A673 (cell line): ENCODE data around the gene POP4. TPM values are rescaled to one million over a fixed set of nuclear protein-coding genes. Genes with fewer than 3 reads are reported as not detected.

Experiments
- BruUV-seq: library from RNA; stranded (reverse); fragments of 400-500 nt; replicated peaks from 2 replicates; lab custom pipeline; 2021; lab: Mats Ljungman, UMichigan
- CTCF ChIA-PET: fragments of 300-600 bp; sonication (Branson Sonifier 250); formaldehyde crosslinking; loops from one replicate; lab custom pipeline; 2022; ENCODE audit warnings: antibody characterized with exemption; lab: Charles Lee
- POLR2A ChIA-PET: fragments of 300-600 bp; sonication (Branson Sonifier 250); formaldehyde crosslinking; loops from one replicate; lab custom pipeline; 2022; ENCODE audit warnings: antibody characterized with exemption; ENCODE audit not compliant: low non-redundant PET; lab: Charles Lee
- DNase-seq: peaks from one replicate; pipeline ENCODE4 v3.0.0-alpha.2; 2015; ENCODE audit warnings: low spot score
- H3K27ac ChIP-seq: fragments of 200-600 bp; sonication (generic); 2 replicates; pipeline ENCODE4 v1.5.1; 2016; ENCODE audit warnings: mixed run types, low read depth, mild to moderate bottlenecking, mixed read lengths, antibody characterized with exemption, low read length; ENCODE audit not compliant: poor library complexity, severe bottlenecking
- H3K27me3 ChIP-seq: fragments of 200-600 bp; sonication (generic); replicated peaks from 2 replicates; pipeline ENCODE4 v1.6.1; 2017; ENCODE audit warnings: mixed run types, low read depth, mild to moderate bottlenecking, mixed read lengths, antibody characterized with exemption, low read length; ENCODE audit not compliant: insufficient read depth, poor library complexity
- H3K36me3 ChIP-seq: fragments of 200-600 bp; sonication (generic); 2 replicates; pipeline ENCODE4 v1.6.1; 2016; ENCODE audit warnings: mixed run types, mild to moderate bottlenecking, mixed read lengths, antibody characterized with exemption, low read length; ENCODE audit not compliant: insufficient read depth, poor library complexity, severe bottlenecking
- H3K4me1 ChIP-seq: fragments of 200-600 bp; sonication (generic); 2 replicates; pipeline ENCODE4 v1.6.1; 2017; ENCODE audit warnings: mixed run types, mild to moderate bottlenecking, mixed read lengths, antibody characterized with exemption, low read length; ENCODE audit not compliant: insufficient read depth, poor library complexity, severe bottlenecking
- H3K4me3 ChIP-seq: fragments of 200-600 bp; sonication (generic); 2 replicates; pipeline ENCODE4 v1.5.1; 2016; ENCODE audit warnings: low read depth, mixed run types, mild to moderate bottlenecking, mixed read lengths, low read length; ENCODE audit not compliant: poor library complexity, severe bottlenecking
- H3K9me3 ChIP-seq: fragments of 200-600 bp; sonication (generic); 2 replicates; pipeline ENCODE4 v1.6.1; 2016; ENCODE audit warnings: mixed run types, low read depth, mild to moderate bottlenecking, mixed read lengths, antibody characterized with exemption, low read length; ENCODE audit not compliant: poor library complexity, severe bottlenecking
- EZH2 ChIP-seq: fragments of 200-600 bp; sonication (generic); IDR thresholded peaks from 2 replicates; pipeline ENCODE4 v1.6.1; 2017; ENCODE audit warnings: borderline replicate concordance, low read depth, mild to moderate bottlenecking, mixed read lengths, antibody characterized with exemption, low read length; ENCODE audit not compliant: poor library complexity, severe bottlenecking
- intact Hi-C: fragments of 100-400 bp; cut with micrococcal nuclease; formaldehyde crosslinking; loops from one replicate; pipeline ENCODE4 v1.10.0; 2022; ENCODE audit not compliant: unreplicated experiment
- total RNA-seq: library from RNA; stranded (reverse); gene quantifications from 2 replicates; pipeline ENCODE4 v1.2.3, GENCODE V29; 2021
- TF ChIP-seq, protein P1 (sequence below): fragments of 300-800, 200-600 bp; sonication (generic); conservative IDR thresholded peaks from 2 replicates; pipeline ENCODE4 v1.5.1; 2017; ENCODE audit warnings: low read depth, mild to moderate bottlenecking, antibody characterized with exemption, low read length, moderate library complexity, mixed read lengths

POP4 gene
- total RNA-seq, 1 experiment from 2014 or later: 70.6 TPM

- DNase-seq: no peak
- no peaks in the 10 kb centered on the region for H3K36me3 ChIP-seq
- no peaks in the 10 kb centered on the region for H3K4me1 ChIP-seq
- ChIA-PET POLR2A (no interaction called here), CTCF (no interaction called here)
- no peak overlapping the region for H3K4me3 ChIP-seq
- H3K27ac ChIP-seq: no peak overlapping the region
- no peak for TF ChIP-seq EZH2
- TF ChIP-seq, protein P1, sequence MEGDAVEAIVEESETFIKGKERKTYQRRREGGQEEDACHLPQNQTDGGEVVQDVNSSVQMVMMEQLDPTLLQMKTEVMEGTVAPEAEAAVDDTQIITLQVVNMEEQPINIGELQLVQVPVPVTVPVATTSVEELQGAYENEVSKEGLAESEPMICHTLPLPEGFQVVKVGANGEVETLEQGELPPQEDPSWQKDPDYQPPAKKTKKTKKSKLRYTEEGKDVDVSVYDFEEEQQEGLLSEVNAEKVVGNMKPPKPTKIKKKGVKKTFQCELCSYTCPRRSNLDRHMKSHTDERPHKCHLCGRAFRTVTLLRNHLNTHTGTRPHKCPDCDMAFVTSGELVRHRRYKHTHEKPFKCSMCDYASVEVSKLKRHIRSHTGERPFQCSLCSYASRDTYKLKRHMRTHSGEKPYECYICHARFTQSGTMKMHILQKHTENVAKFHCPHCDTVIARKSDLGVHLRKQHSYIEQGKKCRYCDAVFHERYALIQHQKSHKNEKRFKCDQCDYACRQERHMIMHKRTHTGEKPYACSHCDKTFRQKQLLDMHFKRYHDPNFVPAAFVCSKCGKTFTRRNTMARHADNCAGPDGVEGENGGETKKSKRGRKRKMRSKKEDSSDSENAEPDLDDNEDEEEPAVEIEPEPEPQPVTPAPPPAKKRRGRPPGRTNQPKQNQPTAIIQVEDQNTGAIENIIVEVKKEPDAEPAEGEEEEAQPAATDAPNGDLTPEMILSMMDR: no peak
- BruUV-seq: no TSS peak
- peaks cover 16% of the 10 kb centered on the region for H3K27me3 ChIP-seq
- H3K9me3 ChIP-seq: no peaks in the 10 kb centered on the region
- intact Hi-C loops: no loop called here
These were observed 40.9 kb upstream of the POP4 start for GRCh38 chr19:29565171-29565570.

- CTCF ChIA-PET: no interaction called here
- Histone ChIP-seq H3K4me3 (no peak overlapping the region), H3K27me3 (peaks cover 18% of the 10 kb centered on the region), H3K4me1 (no peaks in the 10 kb centered on the region), H3K27ac (no peak overlapping the region), H3K36me3 (no peaks in the 10 kb centered on the region), H3K9me3 (no peaks in the 10 kb centered on the region)
- intact Hi-C loops: no loop called here
- no peak for TF ChIP-seq EZH2
- TF ChIP-seq, protein P1: no peak
- no peak for DNase-seq
- POLR2A ChIA-PET: no interaction called here
- BruUV-seq: no TSS peak
These were observed 39.5 kb upstream of the POP4 start for GRCh38 chr19:29566496-29567054.

DNA sequence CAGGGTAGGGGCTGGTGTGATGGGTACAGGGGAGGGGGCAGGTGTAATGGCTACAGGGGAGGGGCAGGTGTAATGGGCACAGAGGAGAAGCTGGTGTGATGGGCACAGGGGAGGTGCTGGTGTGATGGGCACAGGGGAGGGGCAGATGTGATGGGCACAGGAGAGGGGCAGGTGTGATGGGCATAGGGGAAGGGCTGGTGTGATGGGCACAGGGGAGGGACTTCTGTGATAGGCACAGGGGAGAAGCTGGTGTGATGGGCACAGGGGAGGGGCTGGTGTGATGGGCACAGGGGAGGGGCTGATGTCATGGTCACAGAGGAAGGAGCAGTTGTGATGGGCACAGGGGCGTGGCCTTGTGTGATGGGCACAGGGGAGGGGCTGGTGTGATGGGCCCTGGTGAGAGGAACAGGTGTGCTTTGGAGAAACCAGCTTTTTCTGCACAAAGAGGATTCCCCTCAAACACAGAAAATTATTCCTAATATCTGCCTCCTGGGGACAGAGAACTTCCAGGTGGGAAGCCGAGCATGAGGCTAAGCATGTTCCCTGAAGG is 38.6 kb upstream of the POP4 start:
- ChIA-PET POLR2A (no interaction called here), CTCF (no interaction called here)
- H3K9me3 ChIP-seq: no peaks in the 10 kb centered on the region
- H3K4me1 ChIP-seq: no peaks in the 10 kb centered on the region
- no peaks in the 10 kb centered on the region for H3K36me3 ChIP-seq
- H3K27ac ChIP-seq: no peak overlapping the region
- intact Hi-C loops: no loop called here
- TF ChIP-seq EZH2: no peak
- TF ChIP-seq, protein P1: no peak
- H3K27me3 ChIP-seq: peaks cover 20% of the 10 kb centered on the region
- no peak for DNase-seq
- no peak overlapping the region for H3K4me3 ChIP-seq
- BruUV-seq: no TSS peak
